ENCODE data around the gene TBXAS1.

The TBXAS1 gene

GRCh38 chr7:139871820-139872219 is 42.8 kb downstream of the TBXAS1 start:
- Histone ChIP-seq H3K4me1 (ENCODE audit: control insufficient read depth, insufficient read depth, low read length) (no peaks in the 10 kb centered on the region), H3K36me3 (ENCODE audit: control insufficient read depth in 2 of 2, insufficient read depth in 1 of 2, low read length in 2 of 2) (no peaks in the 10 kb centered on the region), H3K27ac (ENCODE audit: extremely low read depth, low read depth, low read length) (no peak overlapping the region), H3K9me3 (ENCODE audit: control insufficient read depth, insufficient read depth, low read depth, low read length) (no peaks in the 10 kb centered on the region), H3K4me3 (ENCODE audit: low read depth, low read length) (no peak overlapping the region)
- POLR2A ChIA-PET = no interaction called here
- CTCF ChIA-PET = no interaction called here
- no peak for TF ChIP-seq ZNF639 (tag by site-specific recombination; IDR thresholded peaks at IDR 0.05)
- no peak for TF ChIP-seq ZNF600 (tag by site-specific recombination; IDR thresholded peaks at IDR 0.05)
- TF ChIP-seq ZNF433 (tag by site-specific recombination; IDR thresholded peaks at IDR 0.05; ENCODE audit: low read depth) = no peak
- TF ChIP-seq GLI4 (tag by site-specific recombination; IDR thresholded peaks at IDR 0.05) = no peak
- no peak for TF ChIP-seq ZNF76 (tag by site-specific recombination; IDR thresholded peaks at IDR 0.05; ENCODE audit: borderline replicate concordance, low read depth)
- no peak for TF ChIP-seq SP3 (tag by site-specific recombination; IDR thresholded peaks at IDR 0.05)

- Histone ChIP-seq H3K4me1 (ENCODE audit: control insufficient read depth, insufficient read depth, low read length) (no peaks in the 10 kb centered on the region), H3K27ac (ENCODE audit: extremely low read depth, low read depth, low read length) (no peak overlapping the region), H3K9me3 (ENCODE audit: control insufficient read depth, insufficient read depth, low read depth, low read length) (no peaks in the 10 kb centered on the region), H3K36me3 (ENCODE audit: control insufficient read depth in 2 of 2, insufficient read depth in 1 of 2, low read length in 2 of 2) (no peaks in the 10 kb centered on the region), H3K4me3 (ENCODE audit: low read depth, low read length) (no peak overlapping the region)
- ChIA-PET CTCF (interaction anchor here (0.7 kb wide), 1 partner anchor 186 kb away, joined by 3 read pairs; no protein-coding TSS in a partner anchor), POLR2A (no interaction called here)
- TF ChIP-seq ZNF223 (tag by site-specific recombination; IDR thresholded peaks at IDR 0.05) (no peak), ZEB2 (tag by site-specific recombination; IDR thresholded peaks at IDR 0.05) (no peak), ZNF398 (tag by site-specific recombination; IDR thresholded peaks at IDR 0.05) (no peak), ZNF426 (tag by site-specific recombination; IDR thresholded peaks at IDR 0.05) (no peak), ZNF133 (tag by site-specific recombination; IDR thresholded peaks at IDR 0.05) (no peak), KLF9 (tag by site-specific recombination; IDR thresholded peaks at IDR 0.05; ENCODE audit: low read depth) (no peak), ZBTB1 (tag by site-specific recombination; IDR thresholded peaks at IDR 0.05) (no peak), ZBTB17 (tag by site-specific recombination; IDR thresholded peaks at IDR 0.05) (no peak), FEZF1 (tag by site-specific recombination; IDR thresholded peaks at IDR 0.05) (no peak), ZNF394 (tag by site-specific recombination; IDR thresholded peaks at IDR 0.05; ENCODE audit: borderline replicate concordance) (no peak), ZBTB49 (tag by site-specific recombination; IDR thresholded peaks at IDR 0.05; ENCODE audit: low read depth) (no peak), ZSCAN30 (tag by site-specific recombination; IDR thresholded peaks at IDR 0.05) (no peak), OSR2 (tag by site-specific recombination; IDR thresholded peaks at IDR 0.05) (no peak), ZNF629 (tag by site-specific recombination; IDR thresholded peaks at IDR 0.05) (no peak), HOXA7 (CRISPR knock-in tag; IDR thresholded peaks at IDR 0.05; ENCODE audit: borderline replicate concordance) (no peak), ELK4 (IDR thresholded peaks at IDR 0.05; ENCODE audit: borderline replicate concordance, low read depth, low read length) (no peak)
Measured at GRCh38 chr7:139873593-139874301, 44.7 kb downstream of the TBXAS1 start.
